DMS 273 treated with DMSO at 0.1 percent for 48 hours (cell line): ENCODE data around the gene GALNT18.

Experiments used
- DNase-seq: peaks from one replicate; lab custom pipeline; 2025; lab: John Stamatoyannopoulos, UW

The GALNT18 gene

GRCh38 chr11:11296434-11296833 lies 325.4 kb downstream of the GALNT18 start:
- DNase-seq, result no peak

GRCh38 chr11:11294551-11294855 lies 327.3 kb downstream of the GALNT18 start:
- DNase-seq, result no peak

GRCh38 chr11:11293798-11294550 lies 327.8 kb downstream of the GALNT18 start:
- DNase-seq, result no peak

GRCh38 chr11:11292839-11293238 lies 329.0 kb downstream of the GALNT18 start:
- DNase-seq, result no peak

- DNase-seq, result no peak
Observed at GRCh38 chr11:11291041-11292015, 330.5 kb downstream of the GALNT18 start.

- no peak for DNase-seq
Observed at GRCh38 chr11:11290354-11290753, 331.5 kb downstream of the GALNT18 start.

- no peak for DNase-seq
Observed at GRCh38 chr11:11289669-11290068, 332.1 kb downstream of the GALNT18 start.

- no peak for DNase-seq
Observed at GRCh38 chr11:11288972-11289616, 332.7 kb downstream of the GALNT18 start.

- no peak for DNase-seq
Observed at GRCh38 chr11:11284481-11284880, 337.3 kb downstream of the GALNT18 start.

GRCh38 chr11:11281626-11282025 lies 340.2 kb downstream of the GALNT18 start:
- DNase-seq, result no peak

GRCh38 chr11:11280826-11281225 lies 341.0 kb downstream of the GALNT18 start:
- DNase-seq, result no peak

GRCh38 chr11:11279956-11280689 lies 341.7 kb downstream of the GALNT18 start:
- no peak for DNase-seq

- DNase-seq, result no peak
Observed at GRCh38 chr11:11272254-11272653, 349.6 kb downstream of the GALNT18 start.

- no peak for DNase-seq
Observed at GRCh38 chr11:11270236-11270775, 351.5 kb downstream of the GALNT18 start.

- no peak for DNase-seq
Observed at GRCh38 chr11:11268706-11269105, 353.1 kb downstream of the GALNT18 start.

GRCh38 chr11:11268119-11268518 lies 353.7 kb downstream of the GALNT18 start:
- no peak for DNase-seq

GRCh38 chr11:11267312-11267711 lies 354.5 kb downstream of the GALNT18 start:
- DNase-seq, result no peak

- DNase-seq, result no peak
Observed at GRCh38 chr11:11265994-11266606, 355.7 kb downstream of the GALNT18 start.

- DNase-seq, result no peak
Observed at GRCh38 chr11:11265320-11265719, 356.5 kb downstream of the GALNT18 start.

GRCh38 chr11:11263238-11264005 lies 358.4 kb downstream of the GALNT18 start:
- DNase-seq, result no peak
